Liver (tissue), 9 donors: ENCODE data around the gene DLG4. TPM values are rescaled to one million over a fixed set of nuclear protein-coding genes. Genes with fewer than 3 reads are reported as not detected.

Experiments used
- DNase-seq: peaks from one replicate; pipeline ENCODE4 v3.0.0-alpha.2; 2017; ENCODE audit warnings: low spot score
- H3K27ac ChIP-seq, 2 donors: one replicate each; pipeline ENCODE4 v1.7.0; 2013; ENCODE audit warnings: inconsistent platforms in 2 of 2, low read length in 2 of 2, control low read depth in 1 of 2, low read depth in 1 of 2, mild to moderate bottlenecking in 1 of 2
- H3K27me3 ChIP-seq, 4 donors: one replicate each; pipeline versions ENCODE4 v1.6.1 to v1.7.0; 2013; ENCODE audit warnings: low read length in 3 of 4, inconsistent platforms in 1 of 4, mild to moderate bottlenecking in 1 of 4, moderate library complexity in 1 of 4; ENCODE audit not compliant: control insufficient read depth in 4 of 4, insufficient read depth in 4 of 4
- H3K36me3 ChIP-seq, 4 donors: one replicate each; pipeline versions ENCODE4 v1.6.1 to v1.7.0; 2013; ENCODE audit warnings: low read length in 3 of 4, mild to moderate bottlenecking in 3 of 4, low read depth in 1 of 4, moderate library complexity in 1 of 4; ENCODE audit not compliant: control insufficient read depth in 4 of 4, insufficient read depth in 3 of 4
- H3K4me1 ChIP-seq, 4 donors: one replicate each; pipeline versions ENCODE4 v1.6.1 to v1.7.0; 2013; ENCODE audit warnings: low read length in 3 of 4, mild to moderate bottlenecking in 3 of 4, moderate library complexity in 1 of 4; ENCODE audit not compliant: control insufficient read depth in 4 of 4, insufficient read depth in 4 of 4
- H3K4me3 ChIP-seq, 3 donors: one replicate each; pipeline versions ENCODE4 v1.6.1 to v1.7.0; 2013; ENCODE audit warnings: low read length in 3 of 3, control low read depth in 1 of 3, low read depth in 1 of 3, mild to moderate bottlenecking in 1 of 3
- H3K9ac ChIP-seq, 2 donors: one replicate each; pipeline ENCODE4 v1.7.0; 2013; ENCODE audit warnings: low read length in 2 of 2, mild to moderate bottlenecking in 2 of 2, moderate library complexity in 2 of 2, control low read depth in 1 of 2, low read depth in 1 of 2
- H3K9me3 ChIP-seq, 4 donors: one replicate each; pipeline versions ENCODE4 v1.6.1 to v1.7.0; 2013; ENCODE audit warnings: low read length in 3 of 4; ENCODE audit not compliant: control insufficient read depth in 4 of 4
- FOXA2 ChIP-seq: IDR thresholded peaks from 2 replicates; pipeline ENCODE4 v1.6.1; 2016; ENCODE audit warnings: antibody characterized with exemption
- GABPA ChIP-seq, 2 donors: IDR thresholded peaks in 1 of 2; conservative IDR thresholded peaks in 1 of 2; 2 replicates each; pipeline ENCODE4 v1.6.1; 2016; ENCODE audit warnings: antibody characterized with exemption in 2 of 2, mild to moderate bottlenecking in 1 of 2, moderate library complexity in 1 of 2
- HNF4A ChIP-seq, 2 donors: conservative IDR thresholded peaks; 2 replicates each; pipeline ENCODE4 v1.6.1; 2016; ENCODE audit warnings: antibody characterized with exemption in 2 of 2, mild to moderate bottlenecking in 2 of 2
- MAX ChIP-seq: IDR thresholded peaks from 2 replicates; pipeline ENCODE4 v1.6.1; 2016; ENCODE audit warnings: antibody characterized with exemption
- NR2F2 ChIP-seq: IDR thresholded peaks from 2 replicates; pipeline ENCODE4 v1.6.1; 2016; ENCODE audit warnings: antibody characterized with exemption
- RAD21 ChIP-seq, 2 donors: IDR thresholded peaks; 2 replicates each; pipeline ENCODE4 v1.6.1; 2016; ENCODE audit warnings: antibody characterized with exemption in 2 of 2, mild to moderate bottlenecking in 2 of 2
- RXRA ChIP-seq, 2 donors: IDR thresholded peaks; 2 replicates each; pipeline ENCODE4 v1.6.1; 2017 to 2018; ENCODE audit warnings: antibody characterized with exemption in 2 of 2, mild to moderate bottlenecking in 1 of 2
- SP1 ChIP-seq: IDR thresholded peaks from 2 replicates; pipeline ENCODE4 v1.6.1; 2018; ENCODE audit warnings: antibody characterized with exemption, mild to moderate bottlenecking
- TAF1 ChIP-seq: conservative IDR thresholded peaks from 2 replicates; pipeline ENCODE4 v1.6.1; 2016; ENCODE audit warnings: antibody characterized with exemption, mild to moderate bottlenecking
- YY1 ChIP-seq: IDR thresholded peaks from 2 replicates; pipeline ENCODE4 v1.6.1; 2016; ENCODE audit warnings: antibody characterized with exemption, mild to moderate bottlenecking
- WGBS: extraction: QIAGEN DNeasy Blood & Tissue Kit; methylation state at CpG from one replicate; pipeline ENCODE4 v1.1.7; 2013; 5-methylcytosine and 5-hydroxymethylcytosine counted together
- polyA plus RNA-seq, 2 donors: library from polyadenylated mRNA; stranded (reverse) in 1 of 2; unstranded in 1 of 2; fragments of 200-250 nt in 1 of 2; fragments of >200 nt in 1 of 2; fragmentation: Nextera tagmentation in 1 of 2; extraction: Ambion mirVana in 1 of 2; gene quantifications; one replicate each; pipeline versions ENCODE4 v1.2.1 to v1.2.3, GENCODE V29; 2013 to 2015
- total RNA-seq, 2 donors: library from RNA; depleted of rRNA; stranded (reverse); fragments of >200 nt; gene quantifications; one replicate each; pipeline ENCODE4 v1.2.3, GENCODE V29; 2014
- TF ChIP-seq, protein P1 (sequence below): IDR thresholded peaks from 2 replicates; pipeline ENCODE4 v1.6.1; 2016; ENCODE audit warnings: antibody characterized with exemption, mild to moderate bottlenecking
- TF ChIP-seq, protein P2 (sequence below): IDR thresholded peaks from 2 replicates; pipeline ENCODE4 v1.6.1; 2016; ENCODE audit warnings: antibody characterized with exemption
- TF ChIP-seq, protein P3 (sequence below): fragments of 150-350 bp; IDR thresholded peaks from 2 replicates; pipeline ENCODE4 v1.5.1; 2017; ENCODE audit warnings: improper control_type of control experiment, low read depth, low read length; ENCODE audit not compliant: missing input control
- donor health status: healthy.
- donor health status: healthy.
- donor health status: healthy.
- donor health status: healthy.
- donor health status: healthy.

The DLG4 gene
- total and polyA plus RNA-seq, 4 donors: 0.40 to 5.7 (median 1.9) TPM

DNA sequence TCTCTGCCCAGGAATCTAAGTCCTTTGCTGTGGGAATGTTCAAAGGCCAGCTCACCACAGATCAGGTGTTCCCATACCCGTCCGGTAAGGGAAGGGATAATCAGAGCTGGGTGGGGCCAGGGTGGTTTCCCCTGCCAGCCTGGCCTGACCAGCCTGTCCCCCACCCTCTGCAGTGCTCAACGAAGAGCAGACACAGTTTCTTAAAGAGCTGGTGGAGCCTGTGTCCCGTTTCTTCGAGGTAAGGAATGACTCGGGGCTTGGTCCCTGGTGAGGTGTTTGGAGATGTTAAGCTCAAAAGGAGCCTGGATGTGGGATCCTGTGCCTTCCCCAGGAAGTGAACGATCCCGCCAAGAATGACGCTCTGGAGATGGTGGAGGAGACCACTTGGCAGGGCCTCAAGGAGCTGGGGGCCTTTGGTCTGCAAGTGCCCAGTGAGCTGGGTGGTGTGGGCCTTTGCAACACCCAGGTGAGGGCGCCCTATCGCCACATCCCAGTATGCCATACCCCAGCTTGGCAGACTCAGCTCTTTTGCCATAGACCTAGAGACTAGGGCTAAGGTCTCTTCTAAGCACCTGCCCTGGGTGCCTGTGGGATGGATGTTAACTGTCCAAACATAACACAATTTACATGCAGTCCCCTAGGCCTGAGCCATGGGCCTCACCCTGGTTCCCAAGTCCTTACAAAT is 1.1 kb upstream of the DLG4 start:
- Histone ChIP-seq H3K9me3 (no peaks in the 10 kb centered on the region), H3K9ac (peak overlapping the region; percentile 78 to 79), H3K27ac (peak overlapping the region; percentile 99), H3K27me3 (no peaks in the 10 kb centered on the region), H3K4me3 (peak overlapping the region; percentile 79 to 82 (median 82)), H3K4me1 (peaks cover 12 to 55% (median 41%) of the 10 kb centered on the region in 4 donors), H3K36me3 (peaks cover 12 to 47% (median 31%) of the 10 kb centered on the region in 4 donors)
- WGBS: 10% methylated on average over 11 of the region's 11 CpGs
- TF ChIP-seq, protein P1, sequence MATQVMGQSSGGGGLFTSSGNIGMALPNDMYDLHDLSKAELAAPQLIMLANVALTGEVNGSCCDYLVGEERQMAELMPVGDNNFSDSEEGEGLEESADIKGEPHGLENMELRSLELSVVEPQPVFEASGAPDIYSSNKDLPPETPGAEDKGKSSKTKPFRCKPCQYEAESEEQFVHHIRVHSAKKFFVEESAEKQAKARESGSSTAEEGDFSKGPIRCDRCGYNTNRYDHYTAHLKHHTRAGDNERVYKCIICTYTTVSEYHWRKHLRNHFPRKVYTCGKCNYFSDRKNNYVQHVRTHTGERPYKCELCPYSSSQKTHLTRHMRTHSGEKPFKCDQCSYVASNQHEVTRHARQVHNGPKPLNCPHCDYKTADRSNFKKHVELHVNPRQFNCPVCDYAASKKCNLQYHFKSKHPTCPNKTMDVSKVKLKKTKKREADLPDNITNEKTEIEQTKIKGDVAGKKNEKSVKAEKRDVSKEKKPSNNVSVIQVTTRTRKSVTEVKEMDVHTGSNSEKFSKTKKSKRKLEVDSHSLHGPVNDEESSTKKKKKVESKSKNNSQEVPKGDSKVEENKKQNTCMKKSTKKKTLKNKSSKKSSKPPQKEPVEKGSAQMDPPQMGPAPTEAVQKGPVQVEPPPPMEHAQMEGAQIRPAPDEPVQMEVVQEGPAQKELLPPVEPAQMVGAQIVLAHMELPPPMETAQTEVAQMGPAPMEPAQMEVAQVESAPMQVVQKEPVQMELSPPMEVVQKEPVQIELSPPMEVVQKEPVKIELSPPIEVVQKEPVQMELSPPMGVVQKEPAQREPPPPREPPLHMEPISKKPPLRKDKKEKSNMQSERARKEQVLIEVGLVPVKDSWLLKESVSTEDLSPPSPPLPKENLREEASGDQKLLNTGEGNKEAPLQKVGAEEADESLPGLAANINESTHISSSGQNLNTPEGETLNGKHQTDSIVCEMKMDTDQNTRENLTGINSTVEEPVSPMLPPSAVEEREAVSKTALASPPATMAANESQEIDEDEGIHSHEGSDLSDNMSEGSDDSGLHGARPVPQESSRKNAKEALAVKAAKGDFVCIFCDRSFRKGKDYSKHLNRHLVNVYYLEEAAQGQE: no peak
- TF ChIP-seq SP1 (peak; percentile 66), RAD21 (IDR thresholded peaks at IDR 0.05) (peak; percentile 59 to 69), GABPA (IDR thresholded peaks at IDR 0.05 in 1 of 2, conservative IDR thresholded peaks at IDR 0.05 in 1 of 2) (peak in 1 of 2 donors; percentile 41), FOXA2 (no peak), RXRA (IDR thresholded peaks at IDR 0.05) (peak in 1 of 2 donors; percentile 61)
- TF ChIP-seq, protein P2, sequence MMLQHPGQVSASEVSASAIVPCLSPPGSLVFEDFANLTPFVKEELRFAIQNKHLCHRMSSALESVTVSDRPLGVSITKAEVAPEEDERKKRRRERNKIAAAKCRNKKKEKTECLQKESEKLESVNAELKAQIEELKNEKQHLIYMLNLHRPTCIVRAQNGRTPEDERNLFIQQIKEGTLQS: peak; percentile 13
- no peak for DNase-seq

DNA sequence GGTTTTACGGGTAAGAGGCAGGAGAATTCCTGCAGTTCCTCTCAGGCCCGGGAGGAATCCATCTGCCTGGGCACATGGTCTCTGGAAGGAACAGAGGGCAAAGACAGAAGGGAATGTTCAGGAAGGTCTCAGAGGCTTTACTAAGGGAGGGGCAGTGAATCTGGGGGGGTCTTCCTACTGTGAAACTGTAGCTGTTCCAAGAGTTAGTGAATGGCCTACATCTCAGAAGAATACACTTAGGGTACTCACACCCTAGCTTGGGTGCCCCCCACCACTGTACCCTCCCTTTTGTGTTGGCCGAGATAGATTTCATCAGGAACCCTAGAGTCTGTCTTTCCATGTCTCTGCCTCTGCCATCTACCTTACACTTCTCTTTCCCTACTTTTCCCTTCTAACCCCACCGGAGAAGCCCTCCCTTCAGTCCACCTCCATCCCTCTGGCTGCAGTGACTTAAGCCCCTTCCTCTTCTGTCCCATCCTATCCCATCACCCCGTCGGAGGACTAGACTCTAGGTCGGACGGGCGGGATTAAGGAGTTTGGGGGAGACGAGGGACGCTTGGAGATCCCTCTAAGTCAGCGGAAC is 316 bp downstream of the DLG4 start:
- H3K27ac ChIP-seq: peak overlapping the region; percentile 99
- no peak for TF ChIP-seq HNF4A (conservative IDR thresholded peaks at IDR 0.05)
- no peak for TF ChIP-seq TAF1
- peak; percentile 47 for TF ChIP-seq MAX
- peaks cover 14 to 67% (median 51%) of the 10 kb centered on the region in 4 donors for H3K4me1 ChIP-seq
- peak overlapping the region; percentile 78 to 79 for H3K9ac ChIP-seq
- H3K9me3 ChIP-seq: no peaks in the 10 kb centered on the region
- H3K4me3 ChIP-seq: peak overlapping the region; percentile 27 to 82 (median 79)
- H3K27me3 ChIP-seq: no peaks in the 10 kb centered on the region
- DNase-seq: no peak
- 20% methylated on average over 12 of the region's 12 CpGs for WGBS
- peaks cover 8 to 34% (median 26%) of the 10 kb centered on the region in 4 donors for H3K36me3 ChIP-seq

DNA sequence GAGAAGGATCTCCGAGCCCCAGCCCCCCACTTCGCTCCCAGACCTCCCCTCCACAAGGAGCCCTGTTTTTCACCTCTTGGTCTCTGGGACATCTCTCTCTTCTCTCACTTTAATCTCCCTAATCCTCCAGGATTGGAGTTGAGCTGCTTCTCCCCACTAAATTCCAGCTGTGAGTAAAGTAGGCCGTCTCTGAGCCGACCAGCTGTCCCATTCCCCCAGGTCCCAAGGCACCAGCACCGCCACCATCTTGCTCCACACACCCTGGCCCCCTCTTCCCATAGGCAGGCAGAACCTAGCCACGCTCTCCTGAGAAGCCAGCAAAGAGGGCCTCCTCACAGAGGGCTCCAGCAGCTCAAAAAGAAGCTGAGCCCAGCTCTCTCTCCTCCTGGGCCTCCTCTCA is 878 bp downstream of the DLG4 start:
- 92% methylated on average over 6 of the region's 6 CpGs for WGBS
- TF ChIP-seq, protein P3, sequence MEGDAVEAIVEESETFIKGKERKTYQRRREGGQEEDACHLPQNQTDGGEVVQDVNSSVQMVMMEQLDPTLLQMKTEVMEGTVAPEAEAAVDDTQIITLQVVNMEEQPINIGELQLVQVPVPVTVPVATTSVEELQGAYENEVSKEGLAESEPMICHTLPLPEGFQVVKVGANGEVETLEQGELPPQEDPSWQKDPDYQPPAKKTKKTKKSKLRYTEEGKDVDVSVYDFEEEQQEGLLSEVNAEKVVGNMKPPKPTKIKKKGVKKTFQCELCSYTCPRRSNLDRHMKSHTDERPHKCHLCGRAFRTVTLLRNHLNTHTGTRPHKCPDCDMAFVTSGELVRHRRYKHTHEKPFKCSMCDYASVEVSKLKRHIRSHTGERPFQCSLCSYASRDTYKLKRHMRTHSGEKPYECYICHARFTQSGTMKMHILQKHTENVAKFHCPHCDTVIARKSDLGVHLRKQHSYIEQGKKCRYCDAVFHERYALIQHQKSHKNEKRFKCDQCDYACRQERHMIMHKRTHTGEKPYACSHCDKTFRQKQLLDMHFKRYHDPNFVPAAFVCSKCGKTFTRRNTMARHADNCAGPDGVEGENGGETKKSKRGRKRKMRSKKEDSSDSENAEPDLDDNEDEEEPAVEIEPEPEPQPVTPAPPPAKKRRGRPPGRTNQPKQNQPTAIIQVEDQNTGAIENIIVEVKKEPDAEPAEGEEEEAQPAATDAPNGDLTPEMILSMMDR: no peak
- TF ChIP-seq GABPA (IDR thresholded peaks at IDR 0.05 in 1 of 2, conservative IDR thresholded peaks at IDR 0.05 in 1 of 2) (no peak), YY1 (no peak), NR2F2 (no peak)
- TF ChIP-seq, protein P2: no peak
- peaks cover 4 to 29% (median 21%) of the 10 kb centered on the region in 4 donors for H3K36me3 ChIP-seq
- H3K27ac ChIP-seq: peak overlapping the region; percentile 99
- no peak for DNase-seq
- H3K27me3 ChIP-seq: no peaks in the 10 kb centered on the region
- no peak overlapping the region for H3K4me3 ChIP-seq
- no peaks in the 10 kb centered on the region for H3K9me3 ChIP-seq
- H3K9ac ChIP-seq: no peak overlapping the region
- H3K4me1 ChIP-seq: peaks cover 14 to 65% (median 49%) of the 10 kb centered on the region in 4 donors
